HFFc6 (cell line): ENCODE measurements around the gene MAPK8IP2. TPM values are rescaled to one million over a fixed set of nuclear protein-coding genes. Genes with fewer than 3 reads are reported as not detected.

Experiments used
- DNase-seq: peaks from one replicate; pipeline ENCODE4 v3.0.0-alpha.2; 2018
- H3K27ac Mint-ChIP-seq: 2 replicates; pipeline ENCODE4 v1.8.0; 2020; ENCODE audit warnings: mild to moderate bottlenecking, mixed read lengths
- H3K27me3 Mint-ChIP-seq: 2 replicates; pipeline ENCODE4 v1.8.0; 2021; ENCODE audit warnings: mild to moderate bottlenecking, moderate library complexity, mixed read lengths; ENCODE audit not compliant: insufficient read depth
- H3K36me3 Mint-ChIP-seq: 2 replicates; pipeline ENCODE4 v1.8.0; 2021; ENCODE audit warnings: low read depth, mixed read lengths
- H3K4me1 Mint-ChIP-seq: 2 replicates; pipeline ENCODE4 v1.8.0; 2020; ENCODE audit warnings: low read depth, mixed read lengths
- H3K4me3 Mint-ChIP-seq: 2 replicates; pipeline ENCODE4 v1.8.0; 2020; ENCODE audit warnings: mild to moderate bottlenecking, moderate library complexity, mixed read lengths
- H3K9me3 Mint-ChIP-seq: 2 replicates; pipeline ENCODE4 v1.8.0; 2020; ENCODE audit warnings: mild to moderate bottlenecking, mixed read lengths
- CTCF ChIP-seq: fragments of 200-600 bp; sonication (generic); IDR thresholded peaks from 2 replicates; pipeline ENCODE4 v1.5.0; 2021; ENCODE audit warnings: antibody characterized with exemption, mild to moderate bottlenecking
- long read RNA-seq: library from polyadenylated mRNA; unstranded; transcript quantifications from one replicate; pipeline ENCODE4 v2.0.0, GENCODE V29; 2019
- total RNA-seq, 6 experiments: library from RNA; stranded (reverse); fragmentation: NEBNext Ultra II Directional; extraction: Animal tissue kit (Norgen Biotek cat#: 25700); gene quantifications; 2 replicates in 1 of 6; 3 replicates in 5 of 6; pipeline ENCODE4 v1.2.3, GENCODE V29; 2021

MAPK8IP2 gene
- under 1 TPM; 0.14 to 0.25 (median 0.15) TPM for total RNA-seq
- long read RNA-seq = 0 reads

GRCh38 chr22:50600538-50600937 lies at the start of gene MAPK8IP2:
MAPK8IP2 (plus strand) TSS chr22:50600793; CDS start chr22:50600819, 26 bp downstream.
- Mint-ChIP-seq H3K4me3 (peak within 1 kb of the TSS; percentile 31; the same call in 1 of the 2 replicates), H3K9me3 (peaks cover 4% of the 10 kb centered on the region; the same call in 1 of the 2 replicates), H3K27me3 (peaks cover 34% of the 10 kb centered on the region), H3K4me1 (no peaks in the 10 kb centered on the region; the same call in 1 of the 2 replicates), H3K36me3 (peaks cover 4% of the 10 kb centered on the region; the same call in 1 of the 2 replicates), H3K27ac (no peak within 1 kb of the TSS)
- no peak for DNase-seq
- TF ChIP-seq CTCF = no peak

GRCh38 chr22:50551160-50551752 lies 49.3 kb upstream of the MAPK8IP2 start:
- Mint-ChIP-seq H3K4me3 (no peak overlapping the region), H3K27me3 (peaks cover 40% of the 10 kb centered on the region), H3K9me3 (no peaks in the 10 kb centered on the region), H3K36me3 (no peaks in the 10 kb centered on the region), H3K27ac (no peak overlapping the region), H3K4me1 (no peaks in the 10 kb centered on the region)
- no peak for TF ChIP-seq CTCF
- DNase-seq = no peak

- Mint-ChIP-seq H3K27me3 (peaks cover 32% of the 10 kb centered on the region), H3K36me3 (no peaks in the 10 kb centered on the region), H3K4me3 (no peak overlapping the region), H3K4me1 (no peaks in the 10 kb centered on the region), H3K27ac (no peak overlapping the region), H3K9me3 (no peaks in the 10 kb centered on the region)
- no peak for TF ChIP-seq CTCF
- DNase-seq = no peak
These were observed 47.3 kb upstream of the MAPK8IP2 start for GRCh38 chr22:50553310-50553709.

- TF ChIP-seq CTCF = no peak
- H3K36me3 Mint-ChIP-seq = no peaks in the 10 kb centered on the region
These were observed 43.9 kb upstream of the MAPK8IP2 start for GRCh38 chr22:50556703-50557102.

GRCh38 chr22:50560034-50560433 lies 40.6 kb upstream of the MAPK8IP2 start:
- peaks cover 24% of the 10 kb centered on the region for H3K27me3 Mint-ChIP-seq
- no peak for DNase-seq
- no peak overlapping the region for H3K27ac Mint-ChIP-seq
- no peaks in the 10 kb centered on the region for H3K36me3 Mint-ChIP-seq
- TF ChIP-seq CTCF = no peak
- H3K4me1 Mint-ChIP-seq = peaks cover 9% of the 10 kb centered on the region
- no peak overlapping the region for H3K4me3 Mint-ChIP-seq
- H3K9me3 Mint-ChIP-seq = no peaks in the 10 kb centered on the region

More at GRCh38 chr22:50556703-50557102, 43.9 kb upstream of the MAPK8IP2 start:
- no peaks in the 10 kb centered on the region for H3K9me3 Mint-ChIP-seq
- no peak overlapping the region for H3K4me3 Mint-ChIP-seq
- DNase-seq = no peak
- no peaks in the 10 kb centered on the region for H3K4me1 Mint-ChIP-seq
- H3K27ac Mint-ChIP-seq = no peak overlapping the region
- H3K27me3 Mint-ChIP-seq = peaks cover 23% of the 10 kb centered on the region
